ENCODE results near the gene HLF. TPM values are rescaled to one million over a fixed set of nuclear protein-coding genes. Genes with fewer than 3 reads are reported as not detected.
A peak's percentile ranks its signal among the peaks of the same experiment; 100 is the strongest.

HLF gene
- total and polyA plus RNA-seq, 2 experiments from 2014 or later, result 0.09 TPM; not detected in 1

GRCh38 chr17:55320594-55321426 is 56.0 kb downstream of the HLF start:
- no peak overlapping the region for H3K27ac ChIP-seq
- H3K36me3 ChIP-seq (ENCODE audit: low read depth), result no peaks in the 10 kb centered on the region

GRCh38 chr17:55321427-55322060 is 56.8 kb downstream of the HLF start:
- Histone ChIP-seq H3K9me3 (ENCODE audit: low read depth) (no peaks in the 10 kb centered on the region), H3K79me2 (ENCODE audit: insufficient read depth) (no peaks in the 10 kb centered on the region), H3K4me1 (ENCODE audit: insufficient read depth) (no peaks in the 10 kb centered on the region), H3K4me2 (ENCODE audit: unreplicated experiment) (no peak overlapping the region), H3K4me3 (no peak overlapping the region), H3K27ac (no peak overlapping the region), H3K27me3 (replicated peaks; ENCODE audit: insufficient read depth) (no peaks in the 10 kb centered on the region), H4K20me1 (ENCODE audit: insufficient read depth) (no peaks in the 10 kb centered on the region), H2AFZ (0 out of 2 replicates have a peak overlapping the region, but pooled peaks have one; percentile 15), H3K9me2 (ENCODE audit: insufficient read depth) (no peaks in the 10 kb centered on the region), H3K9ac (no peak overlapping the region), H3F3A (ENCODE audit: insufficient read depth) (no peaks in the 10 kb centered on the region), H3K36me3 (ENCODE audit: low read depth) (no peaks in the 10 kb centered on the region)
- in situ Hi-C loops (cut with MboI), result no loop called here
- TF ChIP-seq EZH2 (IDR thresholded peaks at IDR 0.05; ENCODE audit: insufficient read depth, poor library complexity, severe bottlenecking) (no peak), EZH2phosphoT487 (IDR thresholded peaks at IDR 0.05; ENCODE audit: insufficient read depth, low read depth) (no peak)
- WGBS, 2 experiments (ENCODE audit: low coverage in 1 of 2, low lambda C conversion rate in 2 of 2, missing lambda C conversion rate in 2 of 2), result 50 to 55% methylated on average over 6 of the region's 6 CpGs
- DNase-seq, result no peak

More at GRCh38 chr17:55320594-55321426, 56.0 kb downstream of the HLF start:
- Histone ChIP-seq H3K4me2 (ENCODE audit: unreplicated experiment) (no peak overlapping the region), H4K20me1 (ENCODE audit: insufficient read depth) (no peaks in the 10 kb centered on the region), H3K79me2 (ENCODE audit: insufficient read depth) (no peaks in the 10 kb centered on the region), H3K4me3 (no peak overlapping the region), H3K9ac (no peak overlapping the region), H3F3A (ENCODE audit: insufficient read depth) (no peaks in the 10 kb centered on the region), H3K9me3 (ENCODE audit: low read depth) (no peaks in the 10 kb centered on the region), H2AFZ (0 out of 2 replicates have a peak overlapping the region, but pooled peaks have one; percentile 15), H3K9me2 (ENCODE audit: insufficient read depth) (no peaks in the 10 kb centered on the region), H3K27me3 (replicated peaks; ENCODE audit: insufficient read depth) (no peaks in the 10 kb centered on the region), H3K4me1 (ENCODE audit: insufficient read depth) (no peaks in the 10 kb centered on the region)
- in situ Hi-C loops (cut with MboI), result no loop called here
- TF ChIP-seq EZH2 (IDR thresholded peaks at IDR 0.05; ENCODE audit: insufficient read depth, poor library complexity, severe bottlenecking) (no peak), EZH2phosphoT487 (IDR thresholded peaks at IDR 0.05; ENCODE audit: insufficient read depth, low read depth) (no peak)
- no peak for DNase-seq
- WGBS, 2 experiments (ENCODE audit: low coverage in 1 of 2, low lambda C conversion rate in 2 of 2, missing lambda C conversion rate in 2 of 2), result 88 to 92% methylated on average over 23 of the region's 23 CpGs

- H3F3A ChIP-seq (ENCODE audit: insufficient read depth), result no peaks in the 10 kb centered on the region
- 63 to 64% methylated on average over 11 of the region's 11 CpGs for WGBS, 2 experiments (ENCODE audit: low coverage in 1 of 2, low lambda C conversion rate in 2 of 2, missing lambda C conversion rate in 2 of 2)
- H3K27ac ChIP-seq, result no peak overlapping the region
- no peaks in the 10 kb centered on the region for H3K79me2 ChIP-seq (ENCODE audit: insufficient read depth)
- H4K20me1 ChIP-seq (ENCODE audit: insufficient read depth), result no peaks in the 10 kb centered on the region
- no peak for DNase-seq
- no peak overlapping the region for H3K4me3 ChIP-seq
- no peaks in the 10 kb centered on the region for H3K27me3 ChIP-seq (replicated peaks; ENCODE audit: insufficient read depth)
- no peak overlapping the region for H3K9ac ChIP-seq
- no peaks in the 10 kb centered on the region for H3K9me2 ChIP-seq (ENCODE audit: insufficient read depth)
- H3K9me3 ChIP-seq (ENCODE audit: low read depth), result no peaks in the 10 kb centered on the region
- H3K4me1 ChIP-seq (ENCODE audit: insufficient read depth), result no peaks in the 10 kb centered on the region
- no peaks in the 10 kb centered on the region for H3K36me3 ChIP-seq (ENCODE audit: low read depth)
- no peak overlapping the region for H2AFZ ChIP-seq
- TF ChIP-seq EZH2phosphoT487 (IDR thresholded peaks at IDR 0.05; ENCODE audit: insufficient read depth, low read depth) (no peak), EZH2 (IDR thresholded peaks at IDR 0.05; ENCODE audit: insufficient read depth, poor library complexity, severe bottlenecking) (no peak)
- in situ Hi-C loops (cut with MboI), result no loop called here
- H3K4me2 ChIP-seq (ENCODE audit: unreplicated experiment), result no peak overlapping the region
Observed at GRCh38 chr17:55322453-55322985, 57.8 kb downstream of the HLF start.

GRCh38 chr17:55323518-55324295 is 58.9 kb downstream of the HLF start:
- Histone ChIP-seq H2AFZ (no peak overlapping the region), H3K4me2 (ENCODE audit: unreplicated experiment) (no peak overlapping the region), H3K4me3 (no peak overlapping the region), H3K79me2 (ENCODE audit: insufficient read depth) (no peaks in the 10 kb centered on the region), H3K9ac (no peak overlapping the region), H3K4me1 (ENCODE audit: insufficient read depth) (no peaks in the 10 kb centered on the region), H3K27ac (no peak overlapping the region), H3K9me2 (ENCODE audit: insufficient read depth) (no peaks in the 10 kb centered on the region), H3K36me3 (ENCODE audit: low read depth) (no peaks in the 10 kb centered on the region), H4K20me1 (ENCODE audit: insufficient read depth) (no peaks in the 10 kb centered on the region), H3K9me3 (ENCODE audit: low read depth) (no peaks in the 10 kb centered on the region), H3K27me3 (replicated peaks; ENCODE audit: insufficient read depth) (no peaks in the 10 kb centered on the region), H3F3A (ENCODE audit: insufficient read depth) (no peaks in the 10 kb centered on the region)
- 94 to 95% methylated on average over 7 of the region's 7 CpGs for WGBS, 2 experiments (ENCODE audit: low coverage in 1 of 2, low lambda C conversion rate in 2 of 2, missing lambda C conversion rate in 2 of 2)
- TF ChIP-seq EZH2 (IDR thresholded peaks at IDR 0.05; ENCODE audit: insufficient read depth, poor library complexity, severe bottlenecking) (no peak), EZH2phosphoT487 (IDR thresholded peaks at IDR 0.05; ENCODE audit: insufficient read depth, low read depth) (no peak)
- in situ Hi-C loops (cut with MboI), result no loop called here
- no peak for DNase-seq

All from GM23248 (cell line).